ENCODE measurements around the gene ATOX1.

DNA sequence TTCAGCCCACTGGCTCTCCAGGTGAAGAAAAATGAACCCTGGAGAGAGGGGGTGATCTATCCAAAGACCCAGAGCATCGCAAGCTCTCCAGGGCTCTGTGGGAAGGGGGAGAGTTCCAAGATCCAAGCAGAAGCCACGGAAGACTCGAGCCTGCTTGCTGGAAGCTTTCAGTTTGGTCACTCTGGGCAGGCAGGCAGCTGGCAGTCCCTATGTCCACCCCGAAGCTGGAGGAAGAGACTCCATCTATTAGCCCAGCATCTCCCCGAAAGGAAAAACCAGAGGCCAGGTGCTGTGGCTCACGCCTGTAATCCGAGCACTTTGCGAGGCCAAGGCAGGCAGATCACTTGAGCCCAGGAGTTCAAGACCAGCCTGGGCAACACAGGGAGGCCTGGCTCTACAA lies 61.0 kb downstream of the ATOX1 start:
- TF ChIP-seq, protein P1, sequence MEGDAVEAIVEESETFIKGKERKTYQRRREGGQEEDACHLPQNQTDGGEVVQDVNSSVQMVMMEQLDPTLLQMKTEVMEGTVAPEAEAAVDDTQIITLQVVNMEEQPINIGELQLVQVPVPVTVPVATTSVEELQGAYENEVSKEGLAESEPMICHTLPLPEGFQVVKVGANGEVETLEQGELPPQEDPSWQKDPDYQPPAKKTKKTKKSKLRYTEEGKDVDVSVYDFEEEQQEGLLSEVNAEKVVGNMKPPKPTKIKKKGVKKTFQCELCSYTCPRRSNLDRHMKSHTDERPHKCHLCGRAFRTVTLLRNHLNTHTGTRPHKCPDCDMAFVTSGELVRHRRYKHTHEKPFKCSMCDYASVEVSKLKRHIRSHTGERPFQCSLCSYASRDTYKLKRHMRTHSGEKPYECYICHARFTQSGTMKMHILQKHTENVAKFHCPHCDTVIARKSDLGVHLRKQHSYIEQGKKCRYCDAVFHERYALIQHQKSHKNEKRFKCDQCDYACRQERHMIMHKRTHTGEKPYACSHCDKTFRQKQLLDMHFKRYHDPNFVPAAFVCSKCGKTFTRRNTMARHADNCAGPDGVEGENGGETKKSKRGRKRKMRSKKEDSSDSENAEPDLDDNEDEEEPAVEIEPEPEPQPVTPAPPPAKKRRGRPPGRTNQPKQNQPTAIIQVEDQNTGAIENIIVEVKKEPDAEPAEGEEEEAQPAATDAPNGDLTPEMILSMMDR (IDR thresholded peaks at IDR 0.05; ENCODE audit: control extremely low read depth in 1 of 3, insufficient read depth in 1 of 3, low read depth in 1 of 3, low read length in 3 of 3): no peak
- TF ChIP-seq EZH2 (IDR thresholded peaks at IDR 0.05; ENCODE audit: low read depth, low read length, severe bottlenecking): no peak
- no peak for TF ChIP-seq TAF1 (IDR thresholded peaks at IDR 0.05; ENCODE audit: low read depth, low read length)
- TF ChIP-seq, protein P2, sequence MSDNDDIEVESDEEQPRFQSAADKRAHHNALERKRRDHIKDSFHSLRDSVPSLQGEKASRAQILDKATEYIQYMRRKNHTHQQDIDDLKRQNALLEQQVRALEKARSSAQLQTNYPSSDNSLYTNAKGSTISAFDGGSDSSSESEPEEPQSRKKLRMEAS (IDR thresholded peaks at IDR 0.05): no peak

Data from H1 (cell line).